HepG2 (cell line): ENCODE data around the gene NCS1.

Experiments
- ATF2 ChIP-seq: sonication (generic); formaldehyde crosslinking; IDR thresholded peaks from 2 replicates; pipeline ENCODE4 v1.4.0; 2020; ENCODE audit warnings: missing genetic modification reagents
- KAT7 ChIP-seq: IDR thresholded peaks from 2 replicates; pipeline ENCODE4 v1.6.1; 2018; ENCODE audit warnings: borderline replicate concordance, missing compliant biosample characterization
- MLX ChIP-seq: IDR thresholded peaks from 2 replicates; pipeline ENCODE4 v1.6.1; 2016
- MXD4 ChIP-seq: IDR thresholded peaks from 2 replicates; pipeline ENCODE4 v1.6.1; 2016; ENCODE audit warnings: mild to moderate bottlenecking, missing biosample characterization, missing genetic modification reagents
- TBL1XR1 ChIP-seq: fragments of 150-350 bp; IDR thresholded peaks from 2 replicates; pipeline ENCODE4 v1.6.1; 2014; ENCODE audit warnings: borderline replicate concordance, low read length; ENCODE audit not compliant: partially characterized antibody
- ZNF577 ChIP-seq: sonication (generic); formaldehyde crosslinking; IDR thresholded peaks from 2 replicates; pipeline ENCODE4 v1.4.0; 2020; ENCODE audit warnings: mild to moderate bottlenecking, low read depth, missing genetic modification reagents, borderline replicate concordance

- TF ChIP-seq ATF2 (CRISPR knock-in tag) = no peak
- no peak for TF ChIP-seq ZNF577 (CRISPR knock-in tag)
- TF ChIP-seq TBL1XR1 = no peak
- no peak for TF ChIP-seq KAT7 (CRISPR knock-in tag)
- no peak for TF ChIP-seq MLX (CRISPR knock-in tag)
- TF ChIP-seq MXD4 (CRISPR knock-in tag) = no peak
Observed at GRCh38 chr9:130122456-130122855, 49.7 kb upstream of the NCS1 start.
